Stimulated activated memory B cell treated with anti-CD40 and anti-IgM and Interleukin-4, amounts not matched to agents 10 μg/mL and 1 μg/mL and 100 μg/mL, for 72 hours (primary cell): Measurements from ENCODE around the gene PROCR.
"Not testable (repeated sequence)": the region's sequence is repeated elsewhere in the genome, so short reads cannot be mapped to it uniquely, and the experiment has no call there.

Experiments used
- ATAC-seq: fragments of 150-1000 bp; cut with Tn5 transposase; 2 replicates; pipeline ENCODE4 v1.10.0; 2021
- H3K27ac Mint-ChIP-seq: one replicate; pipeline ENCODE4 v1.8.0; 2022; ENCODE audit warnings: mild to moderate bottlenecking, mixed read lengths
- H3K27me3 Mint-ChIP-seq: one replicate; pipeline ENCODE4 v1.8.0; 2022; ENCODE audit warnings: mixed read lengths
- H3K36me3 Mint-ChIP-seq: one replicate; pipeline ENCODE4 v1.8.0; 2022; ENCODE audit warnings: mixed read lengths
- H3K4me1 Mint-ChIP-seq: one replicate; pipeline ENCODE4 v1.8.0; 2022; ENCODE audit warnings: mixed read lengths
- H3K4me3 Mint-ChIP-seq: one replicate; pipeline ENCODE4 v1.8.0; 2022; ENCODE audit warnings: mild to moderate bottlenecking, moderate library complexity, mixed read lengths
- H3K9me3 Mint-ChIP-seq: one replicate; pipeline ENCODE4 v1.8.0; 2022; ENCODE audit warnings: mixed read lengths

PROCR gene

GRCh38 chr20:35201467-35201866, 29.6 kb downstream of the PROCR start:
- H3K9me3 Mint-ChIP-seq, result not testable (repeated sequence)

GRCh38 chr20:35206802-35207201, 34.9 kb downstream of the PROCR start:
- ATAC-seq, result no peak
- Mint-ChIP-seq H3K4me3 (no peak overlapping the region), H3K9me3 (no peaks in the 10 kb centered on the region), H3K27ac (no peak overlapping the region), H3K27me3 (no peaks in the 10 kb centered on the region), H3K36me3 (peaks cover 18% of the 10 kb centered on the region), H3K4me1 (no peaks in the 10 kb centered on the region)

More at GRCh38 chr20:35201467-35201866, 29.6 kb downstream of the PROCR start:
- H3K36me3 Mint-ChIP-seq, result peaks cover 38% of the 10 kb centered on the region
- H3K27ac Mint-ChIP-seq, H3K4me1 Mint-ChIP-seq, H3K4me3 Mint-ChIP-seq, ATAC-seq, H3K27me3 Mint-ChIP-seq: not testable (repeated sequence)

DNA sequence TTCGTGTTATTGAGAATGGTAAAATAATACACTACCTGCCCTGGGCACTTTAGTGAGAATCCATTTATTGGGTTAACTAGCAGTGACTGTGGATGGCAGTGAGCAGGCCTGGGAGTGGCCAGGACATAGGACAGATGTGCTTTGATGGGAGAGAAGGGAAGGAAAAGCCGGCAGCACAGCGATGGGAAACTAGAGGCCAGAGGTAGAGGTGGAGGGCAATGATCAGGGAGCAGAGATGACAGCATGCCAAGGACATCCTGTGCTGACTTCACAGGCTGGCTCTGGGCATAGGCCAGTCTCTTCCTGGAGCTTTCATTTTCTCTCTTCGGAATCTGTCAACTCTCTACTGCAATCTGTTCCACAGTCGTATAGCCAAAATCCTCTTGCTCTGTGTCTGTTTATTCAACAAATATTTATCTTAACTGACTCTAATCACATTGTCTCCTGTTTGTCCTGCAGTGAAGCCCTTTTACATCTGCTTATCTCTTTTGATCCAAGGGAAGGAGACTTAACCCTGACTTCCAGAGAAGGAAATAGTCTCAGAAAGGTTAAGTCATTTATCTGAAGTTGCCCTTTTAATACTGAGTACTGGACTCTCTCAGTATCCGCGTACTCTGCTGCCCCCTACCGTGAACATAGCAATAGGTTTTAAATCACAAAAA, 36.2 kb downstream of the PROCR start:
- Mint-ChIP-seq H3K27me3 (no peaks in the 10 kb centered on the region), H3K4me1 (no peaks in the 10 kb centered on the region), H3K4me3 (no peak overlapping the region), H3K36me3 (peaks cover 18% of the 10 kb centered on the region), H3K27ac (no peak overlapping the region), H3K9me3 (no peaks in the 10 kb centered on the region)
- ATAC-seq, result peak; percentile 77

DNA sequence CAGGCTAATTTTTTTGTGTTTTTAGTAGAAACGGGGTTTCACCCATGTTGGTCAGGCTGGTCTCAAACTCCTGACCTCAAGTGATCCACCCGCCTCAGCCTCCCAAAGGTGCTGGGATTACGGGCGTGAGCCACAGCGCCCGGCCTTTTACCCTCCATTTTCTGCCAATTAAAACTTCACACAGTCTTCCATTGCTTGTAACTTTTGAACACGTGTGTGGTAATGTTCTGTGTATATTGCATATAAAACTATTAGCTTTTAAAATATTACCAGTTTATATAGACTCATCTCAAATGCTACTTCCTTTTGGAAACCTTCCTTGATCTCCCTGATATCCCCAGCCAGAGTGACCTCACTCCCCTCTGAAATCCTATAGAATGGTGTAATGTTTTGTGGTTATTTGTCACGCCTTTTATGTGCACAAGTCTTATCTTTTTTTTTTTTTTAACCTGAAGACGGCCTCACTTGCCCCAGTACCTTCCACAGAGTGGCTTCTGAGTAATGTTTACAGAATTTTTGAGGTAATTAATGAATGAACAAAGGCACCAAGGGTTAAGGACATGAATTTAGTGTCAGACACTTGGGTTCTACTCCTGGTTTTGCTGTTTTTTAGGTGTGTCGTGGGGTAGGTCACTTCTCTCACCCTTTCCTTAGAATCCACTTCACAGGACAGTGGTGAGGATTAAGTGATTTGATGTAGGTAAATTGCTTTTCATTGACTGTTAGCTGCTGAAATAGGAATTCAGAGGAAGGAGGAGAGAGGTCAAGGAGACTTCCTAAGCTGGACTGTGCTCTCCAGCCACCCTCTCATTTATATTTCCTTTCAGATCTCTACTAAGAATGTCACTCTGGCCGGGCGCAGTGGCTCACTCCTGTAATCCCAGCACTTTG, 43.4 kb downstream of the PROCR start:
- H3K9me3 Mint-ChIP-seq, result no peaks in the 10 kb centered on the region
- H3K4me1 Mint-ChIP-seq, result no peaks in the 10 kb centered on the region
- no peak for ATAC-seq
- H3K27me3 Mint-ChIP-seq, result no peaks in the 10 kb centered on the region
- H3K36me3 Mint-ChIP-seq, result peaks cover 25% of the 10 kb centered on the region
- no peak overlapping the region for H3K27ac Mint-ChIP-seq
- no peak overlapping the region for H3K4me3 Mint-ChIP-seq

DNA sequence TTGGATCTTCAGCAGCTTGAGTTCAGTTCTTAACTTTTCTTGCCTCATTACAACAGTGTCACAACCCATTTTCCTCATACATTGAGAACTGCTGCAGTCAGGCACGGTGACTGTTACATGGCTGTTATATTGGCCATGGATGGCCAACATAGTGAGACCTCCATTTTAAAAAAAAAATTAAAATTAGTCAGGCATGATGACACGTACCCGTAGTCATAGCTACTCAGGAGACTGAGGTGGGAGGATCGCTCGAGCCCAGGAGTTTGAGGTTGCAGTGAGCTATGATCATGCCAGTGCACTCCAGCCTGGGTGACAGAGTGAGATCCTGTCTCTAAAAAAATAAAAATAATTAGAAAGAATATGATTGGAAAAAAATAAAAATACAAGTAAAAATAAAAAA, 44.7 kb downstream of the PROCR start:
- Mint-ChIP-seq H3K4me3 (no peak overlapping the region), H3K9me3 (no peaks in the 10 kb centered on the region), H3K27ac (no peak overlapping the region), H3K36me3 (peaks cover 25% of the 10 kb centered on the region), H3K27me3 (no peaks in the 10 kb centered on the region), H3K4me1 (no peaks in the 10 kb centered on the region)
- ATAC-seq, result no peak

DNA sequence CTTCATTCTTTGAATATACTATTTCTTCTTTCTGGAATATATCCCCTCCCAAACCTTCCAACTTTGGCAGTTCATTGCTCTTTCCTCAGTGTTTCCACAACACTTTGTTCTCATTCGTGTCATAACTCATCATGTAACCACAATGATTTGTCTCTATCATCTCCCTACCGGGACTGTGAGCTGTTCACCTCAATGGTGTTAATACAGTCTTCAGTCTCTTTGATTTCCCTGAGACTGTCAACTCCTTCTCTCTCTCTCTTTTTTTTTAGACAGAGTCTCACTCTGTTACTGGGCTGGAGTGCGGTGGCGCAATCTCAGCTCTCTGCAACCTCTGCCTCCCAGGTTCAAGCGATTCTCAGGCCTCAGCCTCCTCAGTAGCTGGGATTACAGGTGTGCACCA, 52.1 kb downstream of the PROCR start:
- H3K9me3 Mint-ChIP-seq, result no peaks in the 10 kb centered on the region
- peaks cover 13% of the 10 kb centered on the region for H3K36me3 Mint-ChIP-seq
- no peak overlapping the region for H3K27ac Mint-ChIP-seq
- peaks cover 11% of the 10 kb centered on the region for H3K4me1 Mint-ChIP-seq
- no peak overlapping the region for H3K4me3 Mint-ChIP-seq
- peaks cover 26% of the 10 kb centered on the region for H3K27me3 Mint-ChIP-seq
- no peak for ATAC-seq

DNA sequence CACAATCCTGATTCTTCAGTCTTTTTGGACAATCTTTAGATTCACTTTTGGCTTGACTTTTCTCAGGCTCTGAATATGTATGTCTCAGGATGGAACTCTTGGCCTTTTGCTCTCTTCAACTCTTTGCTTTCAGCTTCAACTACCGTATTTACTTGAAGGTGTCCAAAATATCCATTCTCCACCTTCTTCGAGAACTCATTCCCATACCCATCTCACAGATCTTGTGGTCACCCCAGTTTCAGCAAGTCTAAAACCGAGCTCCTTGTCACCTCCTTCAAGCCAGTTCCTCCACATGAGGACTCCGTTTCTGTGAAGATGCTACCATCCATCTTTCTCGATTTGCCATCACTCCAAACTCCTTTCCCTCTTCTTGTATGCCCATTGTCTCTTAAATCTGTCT, 52.7 kb downstream of the PROCR start:
- Mint-ChIP-seq H3K4me3 (no peak overlapping the region), H3K36me3 (peaks cover 17% of the 10 kb centered on the region), H3K27ac (no peak overlapping the region), H3K9me3 (no peaks in the 10 kb centered on the region), H3K27me3 (peaks cover 32% of the 10 kb centered on the region), H3K4me1 (peaks cover 11% of the 10 kb centered on the region)
- no peak for ATAC-seq

GRCh38 chr20:35225319-35226125, 53.6 kb downstream of the PROCR start:
- Mint-ChIP-seq H3K4me3 (no peak overlapping the region), H3K36me3 (peaks cover 21% of the 10 kb centered on the region), H3K4me1 (peaks cover 11% of the 10 kb centered on the region), H3K9me3 (no peaks in the 10 kb centered on the region), H3K27ac (no peak overlapping the region), H3K27me3 (peaks cover 38% of the 10 kb centered on the region)
- ATAC-seq, result no peak

DNA sequence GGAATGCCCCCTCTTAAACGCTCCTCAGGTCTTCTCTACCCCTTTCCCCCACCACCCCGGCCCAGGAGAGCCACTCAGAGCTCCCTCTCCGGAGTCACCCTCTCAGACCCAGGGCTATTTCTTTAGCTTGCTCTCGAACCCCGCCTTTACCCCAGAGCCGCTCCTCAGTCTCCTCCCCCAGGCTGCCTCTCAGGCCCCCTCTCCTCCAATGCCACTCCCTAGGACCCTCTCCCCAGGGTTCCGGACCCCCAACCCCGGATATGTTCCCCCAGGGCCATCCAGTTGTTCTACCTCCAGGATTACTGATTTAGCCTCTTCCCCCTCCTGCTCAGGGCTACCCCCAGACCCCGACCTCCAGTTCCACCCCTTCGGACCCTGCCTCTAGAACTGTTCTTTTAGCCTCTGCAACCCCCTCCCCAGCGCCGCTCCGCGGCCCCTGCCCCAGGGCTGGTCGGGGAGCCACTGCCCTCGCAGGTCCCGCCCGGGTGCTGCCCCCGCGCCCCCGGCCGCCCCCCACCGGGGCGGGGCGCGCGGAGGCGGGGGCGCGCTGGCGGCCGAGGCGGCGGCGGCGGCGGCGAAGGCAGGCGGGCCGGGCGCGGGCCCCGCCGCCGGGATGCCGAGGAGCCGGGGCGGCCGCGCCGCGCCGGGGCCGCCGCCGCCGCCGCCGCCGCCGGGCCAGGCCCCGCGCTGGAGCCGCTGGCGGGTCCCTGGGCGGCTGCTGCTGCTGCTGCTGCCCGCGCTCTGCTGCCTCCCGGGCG, 54.4 kb downstream of the PROCR start, which contains the start of gene MMP24:
TSS of gene MMP24 (plus strand) at position 565 of the 758 bp plus-strand sequence. CDS start at position 614, 49 bp downstream.
- Mint-ChIP-seq H3K27me3 (peaks cover 45% of the 10 kb centered on the region), H3K9me3 (no peaks in the 10 kb centered on the region), H3K4me1 (peaks cover 11% of the 10 kb centered on the region), H3K36me3 (peaks cover 29% of the 10 kb centered on the region), H3K27ac (no peak within 1 kb of the TSS), H3K4me3 (peak within 1 kb of the TSS; percentile 50)
- ATAC-seq, result peak; percentile 24
